GM20000 (cell line): Measurements from ENCODE around the gene MVB12B.

Experiments used
- DNase-seq: peaks from one replicate; pipeline ENCODE4 v3.0.0; 2012; ENCODE audit warnings: low spot score
- TF ChIP-seq, protein P1 (sequence below): IDR thresholded peaks from 2 replicates; pipeline ENCODE4 v1.5.1; 2012; ENCODE audit warnings: mild to moderate bottlenecking, control low read depth; ENCODE audit errors: extremely low read depth, missing control alignments

The MVB12B gene

DNA sequence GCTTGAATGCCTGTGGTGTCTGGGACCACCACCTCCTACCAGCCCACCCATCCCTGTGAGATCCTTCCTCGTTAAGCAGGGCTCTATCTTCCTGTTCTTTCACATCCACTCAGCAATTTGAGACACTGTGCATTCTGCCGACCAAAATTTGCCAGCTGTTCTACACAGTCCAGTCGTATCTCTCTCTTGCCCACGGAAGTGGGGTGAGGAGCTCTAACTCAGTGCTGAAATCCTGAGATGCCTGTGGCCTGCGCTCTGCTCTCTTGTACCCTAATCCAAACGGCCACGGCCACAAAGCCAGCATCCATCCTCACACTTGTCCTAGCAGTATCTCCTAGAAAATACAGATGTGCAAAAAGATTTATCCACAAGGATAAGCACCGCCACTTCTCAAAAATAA lies 97.9 kb downstream of the MVB12B start:
- no peak for DNase-seq
- TF ChIP-seq, protein P1, sequence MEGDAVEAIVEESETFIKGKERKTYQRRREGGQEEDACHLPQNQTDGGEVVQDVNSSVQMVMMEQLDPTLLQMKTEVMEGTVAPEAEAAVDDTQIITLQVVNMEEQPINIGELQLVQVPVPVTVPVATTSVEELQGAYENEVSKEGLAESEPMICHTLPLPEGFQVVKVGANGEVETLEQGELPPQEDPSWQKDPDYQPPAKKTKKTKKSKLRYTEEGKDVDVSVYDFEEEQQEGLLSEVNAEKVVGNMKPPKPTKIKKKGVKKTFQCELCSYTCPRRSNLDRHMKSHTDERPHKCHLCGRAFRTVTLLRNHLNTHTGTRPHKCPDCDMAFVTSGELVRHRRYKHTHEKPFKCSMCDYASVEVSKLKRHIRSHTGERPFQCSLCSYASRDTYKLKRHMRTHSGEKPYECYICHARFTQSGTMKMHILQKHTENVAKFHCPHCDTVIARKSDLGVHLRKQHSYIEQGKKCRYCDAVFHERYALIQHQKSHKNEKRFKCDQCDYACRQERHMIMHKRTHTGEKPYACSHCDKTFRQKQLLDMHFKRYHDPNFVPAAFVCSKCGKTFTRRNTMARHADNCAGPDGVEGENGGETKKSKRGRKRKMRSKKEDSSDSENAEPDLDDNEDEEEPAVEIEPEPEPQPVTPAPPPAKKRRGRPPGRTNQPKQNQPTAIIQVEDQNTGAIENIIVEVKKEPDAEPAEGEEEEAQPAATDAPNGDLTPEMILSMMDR, result no peak

DNA sequence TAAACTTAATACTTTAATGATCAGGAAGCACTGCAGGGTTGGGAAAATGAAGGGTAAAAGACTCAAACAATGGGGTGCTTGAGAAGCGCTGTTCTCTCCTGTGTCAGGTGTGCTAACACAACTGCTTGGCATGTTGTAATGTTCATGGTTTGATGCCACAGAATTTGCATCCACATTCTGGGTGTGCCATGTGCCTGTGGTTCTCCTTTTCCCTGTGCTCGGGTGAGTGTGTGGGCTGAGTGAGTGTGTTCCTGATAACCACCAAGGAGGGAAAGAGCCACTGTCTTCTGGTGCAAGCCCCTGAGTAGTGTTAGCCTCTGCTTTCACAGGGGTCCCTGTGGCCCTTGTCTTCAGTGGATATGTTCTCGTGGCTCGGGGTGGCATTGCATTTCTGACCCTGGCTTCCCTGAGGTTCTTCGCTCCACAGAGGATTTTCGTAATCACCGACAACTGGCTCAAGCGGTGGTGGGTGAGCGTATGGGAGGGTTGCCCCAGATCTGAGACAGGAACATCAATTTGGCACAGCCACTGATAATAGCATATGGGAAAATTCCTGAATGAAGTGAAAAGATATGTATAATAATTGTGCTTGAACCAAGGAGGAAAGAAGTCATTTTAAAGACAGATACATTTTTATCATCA lies 102.0 kb downstream of the MVB12B start:
- DNase-seq, result no peak
- TF ChIP-seq, protein P1, result no peak

DNA sequence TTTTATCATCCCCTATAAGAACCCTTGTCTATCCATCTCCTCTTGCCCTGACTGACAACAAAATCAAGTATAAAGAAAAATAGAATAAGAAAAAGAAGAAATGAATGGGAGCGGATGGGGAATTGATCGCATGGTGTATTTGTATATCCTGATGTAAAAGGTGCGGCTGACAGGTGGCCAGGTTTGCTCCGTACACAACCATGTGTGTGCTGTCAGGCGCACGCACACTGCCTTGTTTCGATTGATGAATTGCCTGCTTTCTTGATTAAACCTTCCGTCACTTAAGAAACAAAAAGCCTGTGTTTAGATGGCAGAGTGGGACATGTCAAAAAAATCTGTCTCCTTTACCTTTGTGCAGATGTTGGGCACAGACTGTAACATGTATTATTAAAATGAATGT lies 102.6 kb downstream of the MVB12B start:
- TF ChIP-seq, protein P1, result no peak

DNA sequence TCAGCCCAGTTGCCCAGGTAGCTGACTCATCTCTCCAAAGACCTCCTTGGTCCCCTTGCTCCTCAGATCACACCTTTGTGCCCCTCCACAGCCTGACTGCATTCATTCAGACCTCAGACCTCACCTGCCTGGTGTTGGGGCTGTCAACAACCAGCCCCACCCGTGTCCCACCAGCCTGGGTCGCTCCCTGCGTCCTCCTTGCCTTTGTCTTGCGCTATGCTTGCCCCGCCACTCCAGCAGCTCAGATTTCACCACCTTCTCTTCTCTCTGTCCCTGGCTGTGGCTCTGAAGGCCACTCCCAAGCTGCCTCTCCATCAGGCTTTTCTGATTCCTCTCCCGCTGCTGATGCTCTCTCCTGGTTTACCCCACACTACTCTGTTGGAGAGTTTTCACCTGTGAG lies 103.5 kb downstream of the MVB12B start:
- DNase-seq, result no peak
- TF ChIP-seq, protein P1, result no peak

More for the DNA sequence above, 102.6 kb downstream of the MVB12B start:
- no peak for DNase-seq

DNA sequence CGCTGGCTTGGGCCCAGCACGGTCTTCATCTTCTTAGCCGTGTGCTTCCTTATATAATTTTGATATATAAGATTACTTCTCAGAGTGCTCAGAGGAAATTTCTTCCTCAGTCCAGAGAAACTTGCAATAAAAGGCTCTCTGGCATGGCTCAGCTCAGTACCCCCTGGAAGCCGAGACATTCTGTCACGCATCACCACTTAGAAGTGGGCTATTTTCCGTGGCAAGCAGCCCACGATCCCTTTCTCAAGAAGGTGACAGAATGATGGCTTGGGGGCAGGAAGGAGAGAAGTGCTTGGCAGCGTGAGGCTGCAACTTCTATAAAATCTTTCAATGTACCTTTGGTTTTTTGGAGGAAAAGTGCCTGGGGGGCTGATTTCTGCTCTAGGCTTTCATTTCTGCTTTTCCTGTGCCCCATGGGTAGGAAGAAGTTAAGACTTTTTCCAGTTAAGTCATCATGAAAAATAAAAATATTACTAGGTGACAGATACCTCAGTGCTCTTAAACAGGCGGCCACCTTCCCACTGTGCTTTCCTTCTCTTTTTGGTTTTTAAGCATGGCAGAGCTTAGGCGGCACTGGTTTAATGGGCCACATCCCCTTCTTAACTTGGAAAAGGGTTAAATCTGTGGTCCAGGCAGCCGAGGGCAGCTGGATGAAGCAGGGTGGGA lies 104.6 kb downstream of the MVB12B start:
- no peak for DNase-seq
- TF ChIP-seq, protein P1, result no peak

DNA sequence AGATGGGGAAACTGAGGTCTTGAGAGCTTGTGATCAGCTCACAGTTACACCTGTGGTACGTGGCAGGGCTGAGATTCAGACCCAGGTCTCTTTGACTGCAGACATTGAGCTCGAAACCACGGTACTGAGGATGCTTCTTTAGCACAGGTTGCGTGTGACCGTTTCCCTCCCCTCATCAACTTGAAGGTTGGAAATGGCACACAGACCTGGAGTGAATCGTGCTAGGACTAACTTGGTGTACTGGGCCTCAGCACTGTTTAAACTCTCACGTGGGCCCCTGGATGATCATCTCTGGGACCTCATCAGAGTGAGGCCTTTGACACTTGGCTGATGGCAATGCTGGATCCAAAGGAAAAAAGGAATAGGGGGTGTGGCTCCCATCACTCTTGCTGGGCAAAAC lies 106.0 kb downstream of the MVB12B start:
- TF ChIP-seq, protein P1, result no peak
- no peak for DNase-seq

DNA sequence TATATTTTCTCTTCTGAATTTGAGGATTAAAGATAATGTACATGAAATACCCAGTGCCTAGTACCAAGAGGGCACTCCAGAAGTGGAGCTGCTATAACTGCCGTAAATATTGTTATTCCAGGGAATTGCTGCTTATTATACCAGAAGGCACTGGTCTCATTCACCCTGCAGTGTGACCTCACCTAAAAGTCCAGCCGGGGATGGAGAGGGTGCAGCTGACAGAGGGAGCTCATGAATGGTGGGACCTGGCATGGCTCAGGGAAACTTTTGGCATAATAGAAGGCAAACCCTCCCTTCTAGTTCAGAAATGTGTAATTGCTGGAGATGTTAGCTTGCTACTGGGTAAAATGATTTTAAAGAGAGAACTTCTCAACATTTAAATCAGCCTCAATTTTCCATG lies 108.5 kb downstream of the MVB12B start:
- TF ChIP-seq, protein P1, result no peak
- no peak for DNase-seq
